HEK293 (cell line): ENCODE data around the gene CAPN15.

Experiments used
- AEBP2 ChIP-seq: fragments of 450-650 bp; formaldehyde crosslinking; IDR thresholded peaks from 2 replicates; pipeline ENCODE4 v1.5.1; 2016; ENCODE audit warnings: missing biosample characterization, missing genetic modification characterization, borderline replicate concordance
- ATF2 ChIP-seq: fragments of 450-650 bp; formaldehyde crosslinking; IDR thresholded peaks from 2 replicates; pipeline ENCODE4 v1.5.1; 2016; ENCODE audit warnings: missing biosample characterization, missing genetic modification characterization, low read depth
- HIC1 ChIP-seq: fragments of 450-650 bp; formaldehyde crosslinking; IDR thresholded peaks from 2 replicates; pipeline ENCODE4 v1.5.1; 2016; ENCODE audit warnings: missing biosample characterization, missing genetic modification characterization
- KLF16 ChIP-seq: fragments of 450-650 bp; formaldehyde crosslinking; IDR thresholded peaks from 2 replicates; pipeline ENCODE4 v1.5.1; 2017; ENCODE audit warnings: missing biosample characterization, missing genetic modification characterization
- MEIS1 ChIP-seq: sonication (generic); formaldehyde crosslinking; IDR thresholded peaks from 2 replicates; pipeline ENCODE4 v1.8.1; 2022; ENCODE audit warnings: missing genetic modification reagents, mild to moderate bottlenecking, borderline replicate concordance
- SCRT2 ChIP-seq: fragments of 450-650 bp; formaldehyde crosslinking; IDR thresholded peaks from 2 replicates; pipeline ENCODE4 v1.5.1; 2016; ENCODE audit warnings: missing biosample characterization, missing genetic modification characterization
- SETDB1 ChIP-seq: IDR thresholded peaks from one replicate; pipeline ENCODE4 v1.6.1; 2017; ENCODE audit warnings: mild to moderate bottlenecking, low read length, moderate library complexity, mixed read lengths; ENCODE audit not compliant: insufficient read length
- ZNF121 ChIP-seq: fragments of 450-650 bp; formaldehyde crosslinking; IDR thresholded peaks from 2 replicates; pipeline ENCODE4 v1.5.1; 2016; ENCODE audit warnings: missing biosample characterization, missing genetic modification characterization
- ZNF174 ChIP-seq: fragments of 450-650 bp; formaldehyde crosslinking; IDR thresholded peaks from 2 replicates; pipeline ENCODE4 v1.5.0; 2017; ENCODE audit warnings: missing biosample characterization, mild to moderate bottlenecking, missing genetic modification characterization
- ZNF19 ChIP-seq: fragments of 450-650 bp; formaldehyde crosslinking; IDR thresholded peaks from 2 replicates; pipeline ENCODE4; 2016; ENCODE audit warnings: missing biosample characterization, missing genetic modification characterization, low read depth
- ZNF2 ChIP-seq: fragments of 450-650 bp; formaldehyde crosslinking; IDR thresholded peaks from 2 replicates; pipeline ENCODE4 v1.5.1; 2016; ENCODE audit warnings: missing biosample characterization, missing genetic modification characterization
- ZNF274 ChIP-seq, 2 experiments: fragments of 200-500 bp in 1 of 2; fragments of 450-650 bp in 1 of 2; sonication (Bioruptor generic) in 1 of 2; formaldehyde crosslinking in 1 of 2; IDR thresholded peaks; 2 replicates each; pipeline versions ENCODE4 v1.5.1 to v1.6.1; 2014 to 2016; ENCODE audit warnings: borderline replicate concordance in 1 of 2, inconsistent platforms in 1 of 2, low read length in 1 of 2, missing biosample characterization in 1 of 2, missing genetic modification characterization in 1 of 2
- ZNF335 ChIP-seq: fragments of 450-650 bp; formaldehyde crosslinking; conservative IDR thresholded peaks from 2 replicates; pipeline ENCODE4 v1.5.1; 2016; ENCODE audit warnings: missing biosample characterization, missing genetic modification characterization
- ZNF350 ChIP-seq: fragments of 450-650 bp; formaldehyde crosslinking; IDR thresholded peaks from 2 replicates; pipeline ENCODE4 v1.5.0; 2017; ENCODE audit warnings: missing biosample characterization, mild to moderate bottlenecking, missing genetic modification characterization
- ZNF473 ChIP-seq: fragments of 450-650 bp; formaldehyde crosslinking; IDR thresholded peaks from 2 replicates; pipeline ENCODE4 v1.5.1; 2017; ENCODE audit warnings: missing biosample characterization, missing genetic modification characterization
- ZNF529 ChIP-seq: fragments of 450-650 bp; formaldehyde crosslinking; IDR thresholded peaks from 2 replicates; pipeline ENCODE4 v1.5.1; 2017; ENCODE audit warnings: missing genetic modification characterization, missing biosample characterization; ENCODE audit not compliant: insufficient replicate concordance
- ZNF560 ChIP-seq: fragments of 450-650 bp; formaldehyde crosslinking; IDR thresholded peaks from 2 replicates; pipeline ENCODE4 v1.5.1; 2017; ENCODE audit warnings: missing biosample characterization, missing genetic modification characterization, borderline replicate concordance
- ZNF747 ChIP-seq: fragments of 450-650 bp; formaldehyde crosslinking; IDR thresholded peaks from 2 replicates; pipeline ENCODE4 v1.5.1; 2016; ENCODE audit warnings: missing biosample characterization, missing genetic modification characterization
- ZNF792 ChIP-seq: fragments of 450-650 bp; formaldehyde crosslinking; IDR thresholded peaks from 2 replicates; pipeline ENCODE4 v1.5.1; 2016; ENCODE audit warnings: missing biosample characterization, missing genetic modification characterization
- ZSCAN16 ChIP-seq: fragments of 450-650 bp; formaldehyde crosslinking; IDR thresholded peaks from 2 replicates; pipeline ENCODE4 v1.5.1; 2016; ENCODE audit warnings: missing biosample characterization, missing genetic modification characterization
- TF ChIP-seq, protein P1 (sequence below): fragments of 450-650 bp; formaldehyde crosslinking; IDR thresholded peaks from 2 replicates; pipeline ENCODE4 v1.5.1; 2016; ENCODE audit warnings: missing biosample characterization, missing genetic modification characterization, low read depth
- TF ChIP-seq, protein P2 (sequence below): fragments of 450-650 bp; formaldehyde crosslinking; IDR thresholded peaks from 2 replicates; pipeline ENCODE4; 2016; ENCODE audit warnings: missing biosample characterization, missing genetic modification characterization
- TF ChIP-seq, protein P3 (sequence below): fragments of 450-650 bp; formaldehyde crosslinking; IDR thresholded peaks from 2 replicates; pipeline ENCODE4 v1.5.1; 2016; ENCODE audit warnings: missing biosample characterization, missing genetic modification characterization

The CAPN15 gene

DNA sequence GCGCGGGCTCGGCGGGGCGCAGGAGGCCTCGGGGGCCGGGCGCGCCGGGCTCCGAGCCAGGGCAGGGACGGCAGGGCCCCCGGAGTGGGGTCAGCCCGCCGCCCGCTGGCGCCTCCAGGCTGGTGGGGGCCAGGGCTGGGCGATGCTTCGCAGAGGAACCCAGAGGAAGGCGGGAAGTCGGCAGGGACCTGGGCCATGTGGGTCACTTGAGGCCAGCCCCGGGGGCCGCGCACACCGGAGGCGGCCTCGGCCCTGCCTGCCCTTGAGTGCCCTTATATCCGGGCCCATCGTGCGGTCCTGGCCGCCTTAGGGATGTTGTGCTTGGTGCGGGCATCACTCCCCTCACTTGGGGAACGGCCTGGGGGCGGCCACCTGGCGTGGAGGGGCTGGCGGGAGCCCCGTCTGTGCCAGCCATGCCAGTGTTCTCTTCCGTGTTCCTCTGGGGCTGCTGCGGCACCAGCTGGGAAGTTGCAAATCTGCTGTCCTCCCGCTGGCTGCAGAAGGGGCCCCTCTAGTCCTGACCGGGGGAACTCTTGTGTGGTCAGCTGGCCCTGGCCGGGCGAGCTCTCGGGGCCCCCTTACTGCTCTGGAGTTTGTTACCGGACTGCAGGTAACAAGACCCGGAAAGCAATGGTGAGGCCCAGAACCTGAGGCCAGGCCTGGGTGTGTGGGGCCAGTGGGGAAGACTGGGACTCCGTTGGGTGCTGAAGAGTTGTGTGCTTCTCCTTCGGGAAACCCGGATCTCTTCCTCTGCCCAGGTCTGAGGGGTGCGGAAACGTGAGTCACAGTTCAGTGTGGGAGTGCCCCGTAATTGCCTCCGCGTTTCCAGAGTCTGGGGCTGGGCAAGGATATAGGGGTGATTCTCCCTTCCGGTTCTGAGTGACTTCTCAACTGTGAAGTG lies 849 bp downstream of the CAPN15 start (continued):
- TF ChIP-seq ZNF174 (tag by site-specific recombination): no peak
- TF ChIP-seq MEIS1: no peak
- peak; percentile 53; the same call in 1 of the 2 replicates for TF ChIP-seq KLF16 (tag by site-specific recombination)
- TF ChIP-seq ZNF560 (tag by site-specific recombination): no peak
- peak; percentile 73 for TF ChIP-seq HIC1 (tag by site-specific recombination)
- TF ChIP-seq SETDB1: no peak
- TF ChIP-seq ZNF335 (tag by site-specific recombination): peak; percentile 93
- no peak; the same call in 1 of the 2 replicates for TF ChIP-seq ZNF792
- TF ChIP-seq ZNF747 (tag by site-specific recombination): no peak
- no peak for TF ChIP-seq ZNF121
- TF ChIP-seq, protein P1, sequence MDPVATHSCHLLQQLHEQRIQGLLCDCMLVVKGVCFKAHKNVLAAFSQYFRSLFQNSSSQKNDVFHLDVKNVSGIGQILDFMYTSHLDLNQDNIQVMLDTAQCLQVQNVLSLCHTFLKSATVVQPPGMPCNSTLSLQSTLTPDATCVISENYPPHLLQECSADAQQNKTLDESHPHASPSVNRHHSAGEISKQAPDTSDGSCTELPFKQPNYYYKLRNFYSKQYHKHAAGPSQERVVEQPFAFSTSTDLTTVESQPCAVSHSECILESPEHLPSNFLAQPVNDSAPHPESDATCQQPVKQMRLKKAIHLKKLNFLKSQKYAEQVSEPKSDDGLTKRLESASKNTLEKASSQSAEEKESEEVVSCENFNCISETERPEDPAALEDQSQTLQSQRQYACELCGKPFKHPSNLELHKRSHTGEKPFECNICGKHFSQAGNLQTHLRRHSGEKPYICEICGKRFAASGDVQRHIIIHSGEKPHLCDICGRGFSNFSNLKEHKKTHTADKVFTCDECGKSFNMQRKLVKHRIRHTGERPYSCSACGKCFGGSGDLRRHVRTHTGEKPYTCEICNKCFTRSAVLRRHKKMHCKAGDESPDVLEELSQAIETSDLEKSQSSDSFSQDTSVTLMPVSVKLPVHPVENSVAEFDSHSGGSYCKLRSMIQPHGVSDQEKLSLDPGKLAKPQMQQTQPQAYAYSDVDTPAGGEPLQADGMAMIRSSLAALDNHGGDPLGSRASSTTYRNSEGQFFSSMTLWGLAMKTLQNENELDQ (tag by site-specific recombination): no peak
- no peak for TF ChIP-seq ZNF529 (tag by site-specific recombination)
- no peak for TF ChIP-seq ZNF274 (IDR thresholded peaks at IDR 0.05; ENCODE audit: low read length)
- no peak for TF ChIP-seq ZNF274 (tag by site-specific recombination; IDR thresholded peaks at IDR 0.05; ENCODE audit: borderline replicate concordance)
- TF ChIP-seq ZNF350: no peak
- no peak for TF ChIP-seq ATF2 (tag by site-specific recombination)
- TF ChIP-seq, protein P2, sequence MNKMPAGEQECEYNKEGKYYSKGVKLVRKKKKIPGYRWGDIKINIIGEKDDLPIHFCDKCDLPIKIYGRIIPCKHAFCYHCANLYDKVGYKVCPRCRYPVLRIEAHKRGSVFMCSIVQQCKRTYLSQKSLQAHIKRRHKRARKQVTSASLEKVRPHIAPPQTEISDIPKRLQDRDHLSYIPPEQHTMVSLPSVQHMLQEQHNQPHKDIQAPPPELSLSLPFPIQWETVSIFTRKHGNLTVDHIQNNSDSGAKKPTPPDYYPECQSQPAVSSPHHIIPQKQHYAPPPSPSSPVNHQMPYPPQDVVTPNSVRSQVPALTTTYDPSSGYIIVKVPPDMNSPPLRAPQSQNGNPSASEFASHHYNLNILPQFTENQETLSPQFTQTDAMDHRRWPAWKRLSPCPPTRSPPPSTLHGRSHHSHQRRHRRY (tag by site-specific recombination): no peak
- no peak for TF ChIP-seq ZNF19 (tag by site-specific recombination)
- TF ChIP-seq ZNF473 (tag by site-specific recombination): no peak
- no peak for TF ChIP-seq ZNF2
- TF ChIP-seq, protein P3, sequence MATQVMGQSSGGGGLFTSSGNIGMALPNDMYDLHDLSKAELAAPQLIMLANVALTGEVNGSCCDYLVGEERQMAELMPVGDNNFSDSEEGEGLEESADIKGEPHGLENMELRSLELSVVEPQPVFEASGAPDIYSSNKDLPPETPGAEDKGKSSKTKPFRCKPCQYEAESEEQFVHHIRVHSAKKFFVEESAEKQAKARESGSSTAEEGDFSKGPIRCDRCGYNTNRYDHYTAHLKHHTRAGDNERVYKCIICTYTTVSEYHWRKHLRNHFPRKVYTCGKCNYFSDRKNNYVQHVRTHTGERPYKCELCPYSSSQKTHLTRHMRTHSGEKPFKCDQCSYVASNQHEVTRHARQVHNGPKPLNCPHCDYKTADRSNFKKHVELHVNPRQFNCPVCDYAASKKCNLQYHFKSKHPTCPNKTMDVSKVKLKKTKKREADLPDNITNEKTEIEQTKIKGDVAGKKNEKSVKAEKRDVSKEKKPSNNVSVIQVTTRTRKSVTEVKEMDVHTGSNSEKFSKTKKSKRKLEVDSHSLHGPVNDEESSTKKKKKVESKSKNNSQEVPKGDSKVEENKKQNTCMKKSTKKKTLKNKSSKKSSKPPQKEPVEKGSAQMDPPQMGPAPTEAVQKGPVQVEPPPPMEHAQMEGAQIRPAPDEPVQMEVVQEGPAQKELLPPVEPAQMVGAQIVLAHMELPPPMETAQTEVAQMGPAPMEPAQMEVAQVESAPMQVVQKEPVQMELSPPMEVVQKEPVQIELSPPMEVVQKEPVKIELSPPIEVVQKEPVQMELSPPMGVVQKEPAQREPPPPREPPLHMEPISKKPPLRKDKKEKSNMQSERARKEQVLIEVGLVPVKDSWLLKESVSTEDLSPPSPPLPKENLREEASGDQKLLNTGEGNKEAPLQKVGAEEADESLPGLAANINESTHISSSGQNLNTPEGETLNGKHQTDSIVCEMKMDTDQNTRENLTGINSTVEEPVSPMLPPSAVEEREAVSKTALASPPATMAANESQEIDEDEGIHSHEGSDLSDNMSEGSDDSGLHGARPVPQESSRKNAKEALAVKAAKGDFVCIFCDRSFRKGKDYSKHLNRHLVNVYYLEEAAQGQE (tag by site-specific recombination): no peak
- TF ChIP-seq AEBP2: no peak
- no peak for TF ChIP-seq ZSCAN16
- no peak for TF ChIP-seq SCRT2
